Measurements from ENCODE around the gene CDC26.

DNA sequence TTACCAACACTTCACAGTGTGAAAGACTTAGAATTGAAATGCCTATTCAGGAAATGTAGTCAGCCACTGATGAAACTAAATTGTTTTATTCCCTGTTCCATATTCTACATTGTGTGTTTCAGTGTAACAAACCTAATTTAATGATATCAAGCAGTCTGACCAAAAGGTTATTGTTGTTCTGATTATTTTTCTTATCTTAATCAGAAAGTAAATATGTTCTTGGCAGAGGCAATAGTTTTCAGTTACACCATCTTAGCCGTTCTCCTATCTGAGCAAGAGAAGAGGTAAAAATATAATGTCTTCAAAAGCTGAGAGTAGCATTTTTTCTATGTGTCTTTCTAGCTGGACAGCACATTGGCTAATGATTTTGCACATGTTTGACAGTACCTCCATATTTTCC is 17.1 kb downstream of the CDC26 start:
- TF ChIP-seq EZH2 (IDR thresholded peaks at IDR 0.05; ENCODE audit: insufficient read depth, poor library complexity, severe bottlenecking) (no peak), EZH2phosphoT487 (IDR thresholded peaks at IDR 0.05; ENCODE audit: insufficient read depth, low read depth) (no peak)
